Aorta (tissue), 5 donors: Measurements from ENCODE around the gene TMEM126B. TPM values are rescaled to one million over a fixed set of nuclear protein-coding genes. Genes with fewer than 3 reads are reported as not detected.

Experiments used
- ATAC-seq: fragments of 200-7000 bp; cut with Tn5 transposase; one replicate; pipeline ENCODE4 v1.9.1; 2022; ENCODE audit warnings: moderate library complexity; ENCODE audit not compliant: low FRiP score
- DNase-seq, 2 donors: peaks; one replicate each; pipeline ENCODE4 v3.0.0-alpha.2; 2020
- H3K27ac ChIP-seq, 2 donors: one replicate each; pipeline ENCODE4 v1.5.1; 2013; ENCODE audit warnings: low read length in 2 of 2, mild to moderate bottlenecking in 2 of 2, moderate library complexity in 2 of 2, control low read depth in 1 of 2, inconsistent platforms in 1 of 2, low read depth in 1 of 2
- H3K27me3 ChIP-seq, 2 donors: one replicate each; pipeline ENCODE4 v1.6.1; 2013; ENCODE audit warnings: control low read depth in 1 of 2, low read length in 1 of 2, mild to moderate bottlenecking in 1 of 2, moderate library complexity in 1 of 2; ENCODE audit not compliant: insufficient read depth in 2 of 2, control insufficient read depth in 1 of 2
- H3K36me3 ChIP-seq, 2 donors: one replicate each; pipeline ENCODE4 v1.6.1; 2013; ENCODE audit warnings: control low read depth in 1 of 2, low read length in 1 of 2, mild to moderate bottlenecking in 1 of 2; ENCODE audit not compliant: insufficient read depth in 2 of 2, control insufficient read depth in 1 of 2
- H3K4me1 ChIP-seq, 2 donors: one replicate each; pipeline ENCODE4 v1.6.1; 2013; ENCODE audit warnings: low read length in 2 of 2, control low read depth in 1 of 2, mild to moderate bottlenecking in 1 of 2, moderate library complexity in 1 of 2; ENCODE audit not compliant: insufficient read depth in 2 of 2, control insufficient read depth in 1 of 2
- H3K4me3 ChIP-seq, 2 donors: one replicate each; pipeline ENCODE4 v1.5.1; 2013; ENCODE audit warnings: low read length in 2 of 2, control low read depth in 1 of 2, mild to moderate bottlenecking in 1 of 2
- H3K9me3 ChIP-seq: one replicate; pipeline ENCODE4 v1.6.1; 2013; ENCODE audit warnings: mild to moderate bottlenecking, low read length; ENCODE audit not compliant: control insufficient read depth
- WGBS, 2 donors: extraction: QIAGEN DNeasy Blood & Tissue Kit; methylation state at CpG; one replicate each; pipeline ENCODE4 v1.1.7; 2013; 5-methylcytosine and 5-hydroxymethylcytosine counted together
- intact Hi-C, 2 donors: fragments of 100-400 bp; cut with DNase I; formaldehyde crosslinking; loops; one replicate each; pipeline versions ENCODE4 v1.14.2 to v1.15.0; 2022
- polyA plus RNA-seq, 2 donors: library from polyadenylated mRNA; stranded (reverse); fragments of 200-250 nt; gene quantifications; one replicate each; pipeline ENCODE4 v1.2.3, GENCODE V29; 2013
- total RNA-seq, 2 donors: library from RNA; stranded (reverse); fragmentation: NEBNext Ultra II Directional; extraction: Animal tissue kit (Norgen Biotek cat#: 25700); gene quantifications; one replicate each; pipeline ENCODE4 v1.2.1, GENCODE V29; 2021
- donor health status: healthy with polysubstance abuse.
- donor health status: Bipolar disorder and iron deficiency.
- donor health status: DM: no; HTN: no; CAD: no.
- donor health status: DM: no; HTN: no; CAD: no.
- donor health status: DM: yes; HTN: yes; CAD: no.

TMEM126B gene
- total and polyA plus RNA-seq, 4 donors = 39.7 to 116 (median 51.9) TPM

DNA sequence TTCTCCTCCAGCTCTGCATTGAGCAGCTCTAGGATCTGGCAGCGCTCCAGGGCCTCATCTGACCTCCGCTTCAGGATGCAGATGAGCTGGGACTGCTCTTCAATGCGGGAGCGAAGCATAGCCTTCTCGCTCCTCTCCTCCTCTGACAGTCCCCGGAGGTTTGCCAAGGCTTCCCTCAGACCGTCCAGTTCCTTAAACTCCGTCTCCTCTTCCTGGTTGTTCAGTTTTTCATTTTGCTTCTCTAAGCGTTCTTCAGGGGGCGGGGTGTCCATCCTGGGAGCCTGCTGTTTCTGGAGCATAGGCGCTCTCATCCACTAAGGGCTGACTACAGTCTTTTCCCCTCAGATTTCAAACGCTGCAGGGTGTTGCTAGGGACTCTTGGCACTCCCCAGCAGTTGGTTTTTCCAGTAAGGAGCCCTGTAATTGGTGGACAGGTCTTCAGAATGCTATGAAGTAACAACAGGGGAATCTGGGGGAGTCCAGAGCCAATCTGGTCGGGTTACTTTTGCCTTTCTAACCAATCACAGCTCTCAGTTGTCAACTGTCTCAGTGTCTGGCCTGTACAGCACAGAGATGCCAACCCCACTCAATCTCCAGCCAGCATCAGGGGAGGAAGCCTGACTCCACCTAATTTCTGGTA is 57.5 kb downstream of the TMEM126B start, which contains the start of gene CCDC89:
Gene CCDC89, minus strand, starts transcription at position 376 of the 640 bp plus-strand sequence. Its CDS starts 65 bp downstream, at position 311.
- WGBS, 2 donors = 7 to 9% methylated on average over 13 of the region's 13 CpGs
- H3K4me3 ChIP-seq = peak within 1 kb of the TSS; percentile 16 to 21
- intact Hi-C loops = no loop called here
- H3K27ac ChIP-seq = peak within 1 kb of the TSS; percentile 20 to 30
- no peaks in the 10 kb centered on the region for H3K27me3 ChIP-seq
- no peaks in the 10 kb centered on the region for H3K4me1 ChIP-seq
- no peaks in the 10 kb centered on the region for H3K36me3 ChIP-seq
- no peaks in the 10 kb centered on the region for H3K9me3 ChIP-seq
- peak; percentile 89 for ATAC-seq
- peak; percentile 82 to 90 for DNase-seq

Other genes with a start within 250 kb of the TMEM126B start
- gene DLG2, start 1.2 kb upstream of the TMEM126B start, total RNA-seq = 10 to 100 TPM; 19.4 to 23.3 TPM
- 1 to 10 TPM; 1.3 to 2.4 TPM for gene DLG2, start 1.2 kb upstream of the TMEM126B start, polyA plus RNA-seq
- gene TMEM126A, start 19.4 kb downstream of the TMEM126B start, total RNA-seq = 10 to 100 TPM; 19.9 to 23.9 TPM
- gene TMEM126A, start 19.4 kb downstream of the TMEM126B start, polyA plus RNA-seq = 10 to 100 TPM; 45.8 to 58.4 TPM
- 10 to 100 TPM; 44.5 to 59.1 TPM for gene CREBZF, start 36.5 kb downstream of the TMEM126B start, total RNA-seq
- 10 to 100 TPM; 19.5 to 69.2 TPM for gene CREBZF, start 36.5 kb downstream of the TMEM126B start, polyA plus RNA-seq
- gene CCDC89, start 57.6 kb downstream of the TMEM126B start, total RNA-seq = 1 to 10 TPM; 1.1 to 1.9 TPM
- 1 to 10 TPM; 1.6 TPM for gene CCDC89, start 57.6 kb downstream of the TMEM126B start, polyA plus RNA-seq
- 10 to 100 TPM; 42.9 to 54.0 TPM for gene SYTL2, start 182.5 kb downstream of the TMEM126B start, total RNA-seq
- 10 to 100 TPM; 29.2 to 57.4 TPM for gene SYTL2, start 182.5 kb downstream of the TMEM126B start, polyA plus RNA-seq
- not detected for gene CCDC83, start 226.8 kb downstream of the TMEM126B start, total RNA-seq
- not detected for gene CCDC83, start 226.8 kb downstream of the TMEM126B start, polyA plus RNA-seq